WTC11 (cell line): ENCODE measurements around the gene EMC6.

ENCODE experiments used
- ATF3 ChIP-seq: sonication (generic); formaldehyde crosslinking; conservative IDR thresholded peaks from 2 replicates; pipeline ENCODE4 v1.8.1; 2022; ENCODE audit warnings: mild to moderate bottlenecking, missing genetic modification reagents
- CREB1 ChIP-seq: sonication (generic); formaldehyde crosslinking; IDR thresholded peaks from 2 replicates; pipeline ENCODE4 v1.8.0; 2023; ENCODE audit warnings: mild to moderate bottlenecking, missing genetic modification reagents
- ELF4 ChIP-seq: sonication (generic); formaldehyde crosslinking; IDR thresholded peaks from 2 replicates; pipeline ENCODE4 v1.8.1; 2022; ENCODE audit warnings: low read depth, mild to moderate bottlenecking, moderate library complexity, missing genetic modification reagents
- NR2C2 ChIP-seq: sonication (generic); formaldehyde crosslinking; IDR thresholded peaks from 2 replicates; pipeline ENCODE4 v1.8.0; 2022; ENCODE audit warnings: mild to moderate bottlenecking, missing genetic modification reagents
- SP1 ChIP-seq: sonication (generic); formaldehyde crosslinking; conservative IDR thresholded peaks from 2 replicates; pipeline ENCODE4 v1.8.1; 2022; ENCODE audit warnings: missing genetic modification reagents
- STAT6 ChIP-seq: sonication (generic); formaldehyde crosslinking; conservative IDR thresholded peaks from 2 replicates; pipeline ENCODE4 v1.8.1; 2023; ENCODE audit warnings: mild to moderate bottlenecking, low read depth, missing genetic modification reagents, moderate library complexity
- TEAD4 ChIP-seq: sonication (generic); formaldehyde crosslinking; IDR thresholded peaks from 2 replicates; pipeline ENCODE4 v1.8.0; 2022; ENCODE audit warnings: mild to moderate bottlenecking, missing genetic modification reagents
- ZNF671 ChIP-seq: fragments of 250-450 bp; sonication (Bioruptor Pico); IDR thresholded peaks from 2 replicates; pipeline ENCODE4 v1.8.0; 2021; ENCODE audit warnings: mild to moderate bottlenecking
- TF ChIP-seq, protein P1 (sequence below): fragments of 200-600 bp; IDR thresholded peaks from 2 replicates; pipeline ENCODE4 v1.8.0; 2022; ENCODE audit warnings: antibody characterized with exemption
- TF ChIP-seq, protein P2 (sequence below): sonication (generic); formaldehyde crosslinking; IDR thresholded peaks from 2 replicates; pipeline ENCODE4 v1.8.1; 2023; ENCODE audit warnings: mild to moderate bottlenecking, missing genetic modification reagents, moderate library complexity
- TF ChIP-seq, protein P3 (sequence below): fragments of 250-450 bp; sonication (Bioruptor Pico); IDR thresholded peaks from 2 replicates; pipeline ENCODE4 v2.1.2; 2022; ENCODE audit warnings: mild to moderate bottlenecking, moderate library complexity

GRCh38 chr17:3679531-3680126 is 11.0 kb downstream of the EMC6 start:
- TF ChIP-seq, protein P1, sequence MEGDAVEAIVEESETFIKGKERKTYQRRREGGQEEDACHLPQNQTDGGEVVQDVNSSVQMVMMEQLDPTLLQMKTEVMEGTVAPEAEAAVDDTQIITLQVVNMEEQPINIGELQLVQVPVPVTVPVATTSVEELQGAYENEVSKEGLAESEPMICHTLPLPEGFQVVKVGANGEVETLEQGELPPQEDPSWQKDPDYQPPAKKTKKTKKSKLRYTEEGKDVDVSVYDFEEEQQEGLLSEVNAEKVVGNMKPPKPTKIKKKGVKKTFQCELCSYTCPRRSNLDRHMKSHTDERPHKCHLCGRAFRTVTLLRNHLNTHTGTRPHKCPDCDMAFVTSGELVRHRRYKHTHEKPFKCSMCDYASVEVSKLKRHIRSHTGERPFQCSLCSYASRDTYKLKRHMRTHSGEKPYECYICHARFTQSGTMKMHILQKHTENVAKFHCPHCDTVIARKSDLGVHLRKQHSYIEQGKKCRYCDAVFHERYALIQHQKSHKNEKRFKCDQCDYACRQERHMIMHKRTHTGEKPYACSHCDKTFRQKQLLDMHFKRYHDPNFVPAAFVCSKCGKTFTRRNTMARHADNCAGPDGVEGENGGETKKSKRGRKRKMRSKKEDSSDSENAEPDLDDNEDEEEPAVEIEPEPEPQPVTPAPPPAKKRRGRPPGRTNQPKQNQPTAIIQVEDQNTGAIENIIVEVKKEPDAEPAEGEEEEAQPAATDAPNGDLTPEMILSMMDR: no peak
- no peak for TF ChIP-seq ELF4 (CRISPR knock-in tag)
- no peak for TF ChIP-seq CREB1 (CRISPR knock-in tag)
- no peak for TF ChIP-seq ZNF671
- TF ChIP-seq ATF3 (CRISPR knock-in tag): no peak
- TF ChIP-seq STAT6: no peak
- no peak for TF ChIP-seq SP1
- TF ChIP-seq, protein P2, sequence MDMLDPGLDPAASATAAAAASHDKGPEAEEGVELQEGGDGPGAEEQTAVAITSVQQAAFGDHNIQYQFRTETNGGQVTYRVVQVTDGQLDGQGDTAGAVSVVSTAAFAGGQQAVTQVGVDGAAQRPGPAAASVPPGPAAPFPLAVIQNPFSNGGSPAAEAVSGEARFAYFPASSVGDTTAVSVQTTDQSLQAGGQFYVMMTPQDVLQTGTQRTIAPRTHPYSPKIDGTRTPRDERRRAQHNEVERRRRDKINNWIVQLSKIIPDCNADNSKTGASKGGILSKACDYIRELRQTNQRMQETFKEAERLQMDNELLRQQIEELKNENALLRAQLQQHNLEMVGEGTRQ (CRISPR knock-in tag): no peak
- no peak for TF ChIP-seq NR2C2 (CRISPR knock-in tag)
- TF ChIP-seq TEAD4 (CRISPR knock-in tag): no peak
- TF ChIP-seq, protein P3, sequence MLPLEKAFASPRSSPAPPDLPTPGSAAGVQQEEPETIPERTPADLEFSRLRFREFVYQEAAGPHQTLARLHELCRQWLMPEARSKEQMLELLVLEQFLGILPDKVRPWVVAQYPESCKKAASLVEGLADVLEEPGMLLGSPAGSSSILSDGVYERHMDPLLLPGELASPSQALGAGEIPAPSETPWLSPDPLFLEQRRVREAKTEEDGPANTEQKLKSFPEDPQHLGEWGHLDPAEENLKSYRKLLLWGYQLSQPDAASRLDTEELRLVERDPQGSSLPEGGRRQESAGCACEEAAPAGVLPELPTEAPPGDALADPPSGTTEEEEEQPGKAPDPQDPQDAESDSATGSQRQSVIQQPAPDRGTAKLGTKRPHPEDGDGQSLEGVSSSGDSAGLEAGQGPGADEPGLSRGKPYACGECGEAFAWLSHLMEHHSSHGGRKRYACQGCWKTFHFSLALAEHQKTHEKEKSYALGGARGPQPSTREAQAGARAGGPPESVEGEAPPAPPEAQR (CRISPR knock-in tag): no peak
